Fibroblast of lung (primary cell): ENCODE results near the gene CTSW. TPM values are rescaled to one million over a fixed set of nuclear protein-coding genes. Genes with fewer than 3 reads are reported as not detected.
A peak's percentile ranks its signal among the peaks of the same experiment; 100 is the strongest.
"Not testable (repeated sequence)": the region's sequence is repeated elsewhere in the genome, so short reads cannot be mapped to it uniquely, and the experiment has no call there.

Experiments
- DNase-seq, 2 donors: peaks; one replicate each; pipeline versions ENCODE4 v3.0.0 to v3.0.0-alpha.2; 2010; ENCODE audit warnings: low read depth in 2 of 2
- H2AFZ ChIP-seq: 2 replicates; pipeline ENCODE4 v1.5.1; 2012; ENCODE audit warnings: low read length, control low read depth, inconsistent platforms
- H3K27ac ChIP-seq: 2 replicates; pipeline ENCODE4 v1.5.1; 2011; ENCODE audit warnings: low read length, control low read depth; ENCODE audit not compliant: insufficient read depth
- H3K27me3 ChIP-seq: 2 replicates; pipeline ENCODE4 v1.5.1; 2011; ENCODE audit warnings: mild to moderate bottlenecking, low read length; ENCODE audit not compliant: control insufficient read depth, insufficient read depth
- H3K36me3 ChIP-seq: 2 replicates; pipeline ENCODE4 v1.5.1; 2011; ENCODE audit warnings: low read length; ENCODE audit not compliant: control insufficient read depth, insufficient read depth
- H3K4me1 ChIP-seq: 2 replicates; pipeline ENCODE4 v1.5.1; 2011; ENCODE audit warnings: low read length; ENCODE audit not compliant: control insufficient read depth, insufficient read depth; ENCODE audit errors: extremely low read depth
- H3K4me2 ChIP-seq: 2 replicates; pipeline ENCODE4 v1.5.1; 2011; ENCODE audit warnings: low read length, control low read depth; ENCODE audit not compliant: insufficient read depth; ENCODE audit errors: extremely low read depth
- H3K4me3 ChIP-seq, 4 experiments: fragments of 200-600 bp in 1 of 4; sonication (generic) in 1 of 4; replicated peaks in 1 of 4; 2 replicates each; pipeline ENCODE4 v1.5.1; 2011 to 2016; ENCODE audit warnings: low read length in 4 of 4, low read depth in 3 of 4, mild to moderate bottlenecking in 3 of 4, control low read depth in 2 of 4, inconsistent platforms in 1 of 4, mixed read lengths in 1 of 4; ENCODE audit not compliant: insufficient read depth in 1 of 4; ENCODE audit errors: control extremely low read depth in 1 of 4
- H3K79me2 ChIP-seq: 2 replicates; pipeline ENCODE4 v1.5.1; 2012; ENCODE audit warnings: mild to moderate bottlenecking, low read length, inconsistent platforms; ENCODE audit not compliant: control insufficient read depth, insufficient read depth
- H3K9ac ChIP-seq: 2 replicates; pipeline ENCODE4 v1.5.1; 2011; ENCODE audit warnings: mild to moderate bottlenecking, low read length, control low read depth; ENCODE audit not compliant: insufficient read depth
- H3K9me3 ChIP-seq: 2 replicates; pipeline ENCODE4 v1.5.1; 2012; ENCODE audit warnings: low read depth, low read length; ENCODE audit not compliant: control insufficient read depth, insufficient read depth
- H4K20me1 ChIP-seq: 2 replicates; pipeline ENCODE4 v1.5.1; 2011; ENCODE audit warnings: low read length; ENCODE audit not compliant: control insufficient read depth, insufficient read depth; ENCODE audit errors: extremely low read depth
- EZH2 ChIP-seq: IDR thresholded peaks from 2 replicates; pipeline ENCODE4 v1.5.1; 2012; ENCODE audit warnings: low read length, control low read depth, mild to moderate bottlenecking; ENCODE audit errors: missing control alignments
- polyA minus RNA-seq: library from RNA; depleted of rRNA, polyadenylated mRNA; stranded (reverse); fragments of >200 nt; gene quantifications from 2 replicates; pipeline ENCODE4 v1.2.3, GENCODE V29; 2011; ENCODE audit warnings: low replicate concordance
- polyA plus RNA-seq, 2 donors: library from polyadenylated mRNA; depleted of rRNA in 1 of 2; stranded (reverse) in 1 of 2; unstranded in 1 of 2; fragments of >200 nt; gene quantifications; 2 replicates each; pipeline ENCODE4 v1.2.1, GENCODE V29; 2011 to 2012; ENCODE audit warnings: missing spikeins in 1 of 2
- total RNA-seq: library from RNA; depleted of rRNA; stranded (reverse); fragments of >200 nt; gene quantifications from 2 replicates; pipeline ENCODE4 v1.2.1, GENCODE V29; 2014
- TF ChIP-seq, protein P1 (sequence below), 2 donors: IDR thresholded peaks in 1 of 2; conservative IDR thresholded peaks in 1 of 2; 1 replicate in 1 of 2; 2 replicates in 1 of 2; pipeline ENCODE4 v1.5.1; 2011 to 2012; ENCODE audit warnings: low read length in 2 of 2, control low read depth in 1 of 2, inconsistent platforms in 1 of 2, low read depth in 1 of 2, mild to moderate bottlenecking in 1 of 2

Gene CTSW, protein sequence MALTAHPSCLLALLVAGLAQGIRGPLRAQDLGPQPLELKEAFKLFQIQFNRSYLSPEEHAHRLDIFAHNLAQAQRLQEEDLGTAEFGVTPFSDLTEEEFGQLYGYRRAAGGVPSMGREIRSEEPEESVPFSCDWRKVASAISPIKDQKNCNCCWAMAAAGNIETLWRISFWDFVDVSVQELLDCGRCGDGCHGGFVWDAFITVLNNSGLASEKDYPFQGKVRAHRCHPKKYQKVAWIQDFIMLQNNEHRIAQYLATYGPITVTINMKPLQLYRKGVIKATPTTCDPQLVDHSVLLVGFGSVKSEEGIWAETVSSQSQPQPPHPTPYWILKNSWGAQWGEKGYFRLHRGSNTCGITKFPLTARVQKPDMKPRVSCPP
- total RNA-seq = not detected in 2 replicates
- 0.10 TPM in 1 of 2 replicates, not detected in the other for polyA plus RNA-seq
- polyA plus RNA-seq (2012) = 0.09 TPM in 1 of 2 replicates, not detected in the other
- polyA minus RNA-seq = 0.30 TPM in 1 of 2 replicates, not detected in the other

DNA sequence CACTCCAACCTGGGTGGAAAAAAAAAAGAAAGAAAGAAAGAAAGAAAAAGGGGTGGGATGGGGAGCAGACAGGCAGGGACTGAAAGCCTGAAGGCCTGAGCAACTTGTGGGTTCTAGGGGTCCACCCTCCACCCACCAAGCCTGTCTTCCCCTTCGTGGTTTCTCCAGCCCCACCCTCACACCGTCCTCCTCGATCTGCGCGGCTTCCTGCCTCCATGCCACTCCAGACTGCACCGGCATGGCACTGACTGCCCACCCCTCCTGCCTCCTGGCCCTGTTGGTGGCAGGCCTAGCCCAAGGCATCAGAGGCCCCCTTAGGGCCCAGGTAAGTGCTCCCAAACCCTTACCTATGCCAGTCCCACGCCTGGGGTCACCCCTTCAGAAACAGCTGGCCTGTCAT, at the start of gene CTSW:
Gene CTSW (plus strand): TSS at position 221 of the 400 bp plus-strand sequence. CDS start 18 bp downstream, at position 239.
- H3K4me1 ChIP-seq = no peaks in the 10 kb centered on the region
- H3K27ac ChIP-seq = no peak within 1 kb of the TSS
- no peak within 1 kb of the TSS for H2AFZ ChIP-seq
- H3K27me3 ChIP-seq = no peaks in the 10 kb centered on the region
- TF ChIP-seq, protein P1, sequence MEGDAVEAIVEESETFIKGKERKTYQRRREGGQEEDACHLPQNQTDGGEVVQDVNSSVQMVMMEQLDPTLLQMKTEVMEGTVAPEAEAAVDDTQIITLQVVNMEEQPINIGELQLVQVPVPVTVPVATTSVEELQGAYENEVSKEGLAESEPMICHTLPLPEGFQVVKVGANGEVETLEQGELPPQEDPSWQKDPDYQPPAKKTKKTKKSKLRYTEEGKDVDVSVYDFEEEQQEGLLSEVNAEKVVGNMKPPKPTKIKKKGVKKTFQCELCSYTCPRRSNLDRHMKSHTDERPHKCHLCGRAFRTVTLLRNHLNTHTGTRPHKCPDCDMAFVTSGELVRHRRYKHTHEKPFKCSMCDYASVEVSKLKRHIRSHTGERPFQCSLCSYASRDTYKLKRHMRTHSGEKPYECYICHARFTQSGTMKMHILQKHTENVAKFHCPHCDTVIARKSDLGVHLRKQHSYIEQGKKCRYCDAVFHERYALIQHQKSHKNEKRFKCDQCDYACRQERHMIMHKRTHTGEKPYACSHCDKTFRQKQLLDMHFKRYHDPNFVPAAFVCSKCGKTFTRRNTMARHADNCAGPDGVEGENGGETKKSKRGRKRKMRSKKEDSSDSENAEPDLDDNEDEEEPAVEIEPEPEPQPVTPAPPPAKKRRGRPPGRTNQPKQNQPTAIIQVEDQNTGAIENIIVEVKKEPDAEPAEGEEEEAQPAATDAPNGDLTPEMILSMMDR (conservative IDR thresholded peaks at IDR 0.05 in 1 of 2, IDR thresholded peaks at IDR 0.05 in 1 of 2; ENCODE audit: low read depth in 1 of 2, low read length in 2 of 2) = no peak
- TF ChIP-seq EZH2 = no peak
- no peaks in the 10 kb centered on the region for H3K9me3 ChIP-seq
- H4K20me1 ChIP-seq = no peaks in the 10 kb centered on the region
- no peak for DNase-seq
- H3K9ac ChIP-seq = no peak within 1 kb of the TSS
- peaks cover 24% of the 10 kb centered on the region for H3K36me3 ChIP-seq
- H3K4me3 ChIP-seq = no peak within 1 kb of the TSS
- no peaks in the 10 kb centered on the region for H3K79me2 ChIP-seq
- H3K4me2 ChIP-seq = no peak within 1 kb of the TSS

DNA sequence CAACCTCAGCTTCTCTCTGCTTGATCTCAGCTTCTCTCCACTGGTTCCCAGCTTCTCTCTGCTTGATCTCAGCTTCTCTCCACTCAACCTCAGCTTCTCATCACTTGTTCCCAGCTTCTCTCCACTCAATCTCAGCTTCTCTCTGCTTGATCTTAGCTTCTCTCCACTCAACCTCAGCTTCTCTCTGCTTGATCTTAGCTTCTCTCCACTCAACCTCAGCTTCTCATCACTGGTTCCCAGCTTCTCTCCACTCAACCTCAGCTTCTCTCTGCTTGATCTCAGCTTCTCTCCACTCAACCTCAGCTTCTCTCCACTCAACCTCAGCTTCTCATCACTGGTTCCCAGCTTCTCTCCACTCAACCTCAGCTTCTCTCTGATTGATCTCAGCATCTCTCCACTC, 47.4 kb upstream of the CTSW start:
- H4K20me1 ChIP-seq, H3K27ac ChIP-seq, H2AFZ ChIP-seq, DNase-seq, H3K9ac ChIP-seq, H3K9me3 ChIP-seq, H3K4me2 ChIP-seq, H3K79me2 ChIP-seq, H3K36me3 ChIP-seq, H3K4me3 ChIP-seq, H3K4me1 ChIP-seq: not testable (repeated sequence)
- H3K27me3 ChIP-seq = peaks cover 22% of the 10 kb centered on the region

DNA sequence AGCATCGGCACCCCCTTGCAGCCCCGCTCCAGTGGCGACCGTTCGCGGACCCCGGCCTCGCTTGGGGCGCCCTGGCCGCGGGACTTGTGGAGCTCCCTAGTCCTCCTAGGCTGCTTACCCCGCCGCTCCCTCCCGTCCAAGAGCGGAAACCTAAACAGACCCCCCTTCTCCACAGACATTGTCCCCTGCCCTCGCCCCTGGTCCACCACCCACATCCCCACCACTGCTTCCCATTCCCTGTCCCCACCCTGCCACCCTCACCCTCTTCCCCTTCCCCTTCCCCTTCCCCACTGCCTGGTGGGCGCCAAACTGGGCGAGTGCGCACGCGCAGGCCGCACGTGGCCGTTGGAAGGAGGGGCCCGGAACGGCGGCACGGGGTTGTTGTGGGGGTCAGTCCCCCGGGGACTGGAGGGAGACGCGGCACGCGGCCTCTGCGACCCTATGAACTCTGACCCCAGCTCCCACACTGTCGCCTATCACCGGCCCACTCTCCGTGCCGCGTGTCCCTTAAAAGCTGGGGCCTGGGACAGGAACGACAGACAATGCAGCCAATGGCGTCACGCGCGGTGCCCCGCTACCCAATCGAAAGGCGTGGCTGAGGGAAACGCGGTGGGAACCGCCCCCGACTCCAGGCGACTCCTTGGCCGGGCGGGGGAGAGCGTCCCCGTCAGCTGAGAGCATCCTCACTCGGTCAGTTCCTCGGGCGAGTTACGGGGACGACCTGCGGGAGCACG, 46.2 kb upstream of the CTSW start, which contains the start of gene SNX32:
Gene SNX32 (plus strand): TSS at position 667 of the 734 bp plus-strand sequence. CDS start 103 bp downstream, outside the sequence.
- no peaks in the 10 kb centered on the region for H4K20me1 ChIP-seq
- TF ChIP-seq, protein P1 (conservative IDR thresholded peaks at IDR 0.05 in 1 of 2, IDR thresholded peaks at IDR 0.05 in 1 of 2; ENCODE audit: low read depth in 1 of 2, low read length in 2 of 2) = no peak
- no peak for TF ChIP-seq EZH2
- H3K9ac ChIP-seq = peak within 1 kb of the TSS; percentile 24
- H3K36me3 ChIP-seq = no peaks in the 10 kb centered on the region
- DNase-seq = peak; percentile 88 to 93
- H3K79me2 ChIP-seq = no peaks in the 10 kb centered on the region
- H3K27ac ChIP-seq = no peak within 1 kb of the TSS
- peaks cover 22% of the 10 kb centered on the region for H3K27me3 ChIP-seq
- H3K4me2 ChIP-seq = peak within 1 kb of the TSS; percentile 68
- H2AFZ ChIP-seq = peak within 1 kb of the TSS; percentile 83
- H3K4me3 ChIP-seq = peak within 1 kb of the TSS; percentile 24 to 74 (median 56)
- H3K9me3 ChIP-seq = no peaks in the 10 kb centered on the region
- H3K4me1 ChIP-seq = peaks cover 5% of the 10 kb centered on the region
